Osteocyte (in vitro differentiated cells): Measurements from ENCODE around the gene NTN1. TPM values are rescaled to one million over a fixed set of nuclear protein-coding genes. Genes with fewer than 3 reads are reported as not detected.

ENCODE experiments used
- DNase-seq: peaks from one replicate; pipeline ENCODE4 v3.0.0; 2021; ENCODE audit warnings: mixed read lengths; ENCODE audit not compliant: unreplicated experiment; ENCODE audit errors: extremely low spot score
- H3K27ac Mint-ChIP-seq: one replicate; pipeline ENCODE4 v1.8.0; 2021; ENCODE audit warnings: mild to moderate bottlenecking, mixed read lengths; ENCODE audit not compliant: unreplicated experiment
- H3K27me3 Mint-ChIP-seq: one replicate; pipeline ENCODE4 v1.8.0; 2021; ENCODE audit warnings: mixed read lengths; ENCODE audit not compliant: unreplicated experiment
- H3K36me3 Mint-ChIP-seq: one replicate; pipeline ENCODE4 v1.8.0; 2021; ENCODE audit warnings: mixed read lengths; ENCODE audit not compliant: unreplicated experiment
- H3K4me1 Mint-ChIP-seq: one replicate; pipeline ENCODE4 v1.8.0; 2021; ENCODE audit warnings: mixed read lengths; ENCODE audit not compliant: unreplicated experiment
- H3K4me3 Mint-ChIP-seq: one replicate; pipeline ENCODE4 v1.8.0; 2021; ENCODE audit warnings: mild to moderate bottlenecking, moderate library complexity, mixed read lengths; ENCODE audit not compliant: unreplicated experiment
- H3K9me3 Mint-ChIP-seq: one replicate; pipeline ENCODE4 v1.8.0; 2021; ENCODE audit warnings: mixed read lengths; ENCODE audit not compliant: unreplicated experiment
- total RNA-seq: library from RNA; stranded (reverse); gene quantifications from 2 replicates; pipeline ENCODE4 v1.2.1, GENCODE V29; 2021
- TF ChIP-seq, protein P1 (sequence below): fragments of 200-600 bp; sonication (generic); IDR thresholded peaks from 2 replicates; pipeline ENCODE4 v1.5.0; 2021; ENCODE audit warnings: antibody characterized with exemption, mild to moderate bottlenecking, moderate library complexity

The NTN1 gene
- total RNA-seq, 1 donor from 2014 or later = 21.4 TPM

DNA sequence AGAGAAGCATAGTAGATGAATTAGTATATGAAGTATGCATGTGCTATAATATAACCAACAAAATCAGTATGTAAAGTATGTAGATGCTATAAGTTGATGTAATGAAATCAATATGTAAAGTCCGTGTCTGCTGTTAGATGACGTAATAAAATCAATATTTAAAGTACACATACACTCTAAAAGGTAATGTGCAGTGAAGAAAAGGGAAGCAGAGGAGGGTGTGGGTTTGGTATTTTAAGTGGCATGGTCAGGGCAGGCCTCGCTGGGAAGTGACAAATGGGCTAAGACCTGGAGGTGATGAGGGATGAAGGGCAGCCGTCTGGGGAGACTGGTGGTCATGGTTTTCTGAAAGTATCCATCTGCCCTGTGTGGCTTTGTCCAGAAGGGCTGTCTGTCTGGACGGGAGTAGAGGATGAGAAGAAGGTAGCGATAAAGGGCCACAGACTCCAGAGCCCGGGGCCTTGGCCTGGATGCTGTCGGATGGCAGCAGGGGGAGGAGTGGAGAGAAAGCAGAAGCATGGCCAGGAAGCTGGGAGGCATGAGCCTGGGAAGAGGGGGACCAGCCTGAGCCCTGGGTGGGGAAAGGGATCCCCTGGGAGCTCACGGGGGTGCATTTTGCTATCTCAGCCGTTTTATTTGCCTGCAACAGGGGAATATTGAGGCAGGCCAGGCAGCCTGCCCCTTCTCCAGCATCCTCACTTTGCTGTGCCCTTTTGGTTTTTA is 121.6 kb downstream of the NTN1 start:
- no peaks in the 10 kb centered on the region for H3K36me3 Mint-ChIP-seq

DNA sequence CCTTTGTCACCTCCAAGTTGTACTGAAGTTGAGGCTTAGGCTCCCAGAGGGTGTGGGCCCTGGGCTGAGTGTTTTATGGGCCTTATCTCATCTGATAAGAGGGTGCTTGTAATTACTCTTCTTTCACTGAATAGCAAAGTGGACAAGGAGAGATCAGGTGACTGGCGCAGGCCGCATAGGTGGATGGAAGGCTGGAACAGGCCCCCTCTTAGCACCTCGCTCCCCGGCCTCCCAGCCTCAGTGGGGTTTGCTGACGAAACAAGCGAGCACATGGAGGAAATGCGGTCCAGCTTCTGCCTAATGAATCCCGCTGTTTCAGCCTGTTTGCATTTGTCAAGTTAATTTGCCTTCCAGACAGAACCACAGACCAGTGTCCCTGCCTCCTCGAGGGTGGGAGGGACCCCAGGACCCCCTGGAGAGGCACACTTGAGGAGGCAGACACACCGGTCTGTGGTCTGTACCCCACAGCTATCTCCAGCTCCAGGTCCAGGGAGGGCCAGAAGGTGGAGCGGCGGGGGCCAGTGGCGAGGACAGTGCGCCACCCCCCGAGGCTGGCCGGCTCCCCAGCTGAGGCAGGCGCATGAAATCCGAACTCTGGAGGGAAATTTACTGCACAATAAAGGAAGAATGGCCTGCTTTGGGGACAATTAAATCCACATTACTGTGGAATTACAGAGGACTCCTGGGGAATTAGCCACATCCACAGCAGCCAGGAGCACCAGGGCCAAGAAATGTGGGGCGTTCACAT is 123.4 kb downstream of the NTN1 start:
- Mint-ChIP-seq H3K27me3 (no peaks in the 10 kb centered on the region), H3K9me3 (no peaks in the 10 kb centered on the region), H3K4me1 (peaks cover 14% of the 10 kb centered on the region), H3K4me3 (no peak overlapping the region), H3K36me3 (no peaks in the 10 kb centered on the region), H3K27ac (no peak overlapping the region)
- no peak for DNase-seq
- TF ChIP-seq, protein P1, sequence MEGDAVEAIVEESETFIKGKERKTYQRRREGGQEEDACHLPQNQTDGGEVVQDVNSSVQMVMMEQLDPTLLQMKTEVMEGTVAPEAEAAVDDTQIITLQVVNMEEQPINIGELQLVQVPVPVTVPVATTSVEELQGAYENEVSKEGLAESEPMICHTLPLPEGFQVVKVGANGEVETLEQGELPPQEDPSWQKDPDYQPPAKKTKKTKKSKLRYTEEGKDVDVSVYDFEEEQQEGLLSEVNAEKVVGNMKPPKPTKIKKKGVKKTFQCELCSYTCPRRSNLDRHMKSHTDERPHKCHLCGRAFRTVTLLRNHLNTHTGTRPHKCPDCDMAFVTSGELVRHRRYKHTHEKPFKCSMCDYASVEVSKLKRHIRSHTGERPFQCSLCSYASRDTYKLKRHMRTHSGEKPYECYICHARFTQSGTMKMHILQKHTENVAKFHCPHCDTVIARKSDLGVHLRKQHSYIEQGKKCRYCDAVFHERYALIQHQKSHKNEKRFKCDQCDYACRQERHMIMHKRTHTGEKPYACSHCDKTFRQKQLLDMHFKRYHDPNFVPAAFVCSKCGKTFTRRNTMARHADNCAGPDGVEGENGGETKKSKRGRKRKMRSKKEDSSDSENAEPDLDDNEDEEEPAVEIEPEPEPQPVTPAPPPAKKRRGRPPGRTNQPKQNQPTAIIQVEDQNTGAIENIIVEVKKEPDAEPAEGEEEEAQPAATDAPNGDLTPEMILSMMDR = no peak

More for the DNA sequence above, 121.6 kb downstream of the NTN1 start:
- Mint-ChIP-seq H3K4me1 (no peaks in the 10 kb centered on the region), H3K4me3 (no peak overlapping the region), H3K27ac (no peak overlapping the region), H3K27me3 (no peaks in the 10 kb centered on the region), H3K9me3 (no peaks in the 10 kb centered on the region)
- no peak for DNase-seq
- TF ChIP-seq, protein P1 = no peak

DNA sequence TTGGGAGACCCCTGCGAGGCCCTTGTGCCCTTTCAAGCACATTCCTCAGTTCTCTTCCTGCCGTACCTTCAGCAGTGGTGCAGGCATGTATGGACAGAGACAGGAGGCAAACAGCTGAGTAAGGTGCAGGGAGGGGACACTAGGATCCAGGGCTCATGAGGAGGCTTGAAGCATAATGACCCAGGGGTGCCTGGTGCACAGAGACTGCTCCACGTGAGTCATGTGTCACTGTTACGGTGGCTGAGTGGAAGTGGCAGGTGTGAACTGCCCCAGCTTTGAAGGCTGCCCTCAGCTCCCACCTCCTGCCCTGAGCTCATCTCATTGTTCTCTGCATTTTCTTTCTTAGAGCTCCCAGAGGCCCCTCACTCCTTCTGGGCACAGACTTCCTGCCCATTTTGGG is 124.8 kb downstream of the NTN1 start:
- TF ChIP-seq, protein P1 = no peak
- Mint-ChIP-seq H3K4me1 (peaks cover 25% of the 10 kb centered on the region), H3K4me3 (no peak overlapping the region)

DNA sequence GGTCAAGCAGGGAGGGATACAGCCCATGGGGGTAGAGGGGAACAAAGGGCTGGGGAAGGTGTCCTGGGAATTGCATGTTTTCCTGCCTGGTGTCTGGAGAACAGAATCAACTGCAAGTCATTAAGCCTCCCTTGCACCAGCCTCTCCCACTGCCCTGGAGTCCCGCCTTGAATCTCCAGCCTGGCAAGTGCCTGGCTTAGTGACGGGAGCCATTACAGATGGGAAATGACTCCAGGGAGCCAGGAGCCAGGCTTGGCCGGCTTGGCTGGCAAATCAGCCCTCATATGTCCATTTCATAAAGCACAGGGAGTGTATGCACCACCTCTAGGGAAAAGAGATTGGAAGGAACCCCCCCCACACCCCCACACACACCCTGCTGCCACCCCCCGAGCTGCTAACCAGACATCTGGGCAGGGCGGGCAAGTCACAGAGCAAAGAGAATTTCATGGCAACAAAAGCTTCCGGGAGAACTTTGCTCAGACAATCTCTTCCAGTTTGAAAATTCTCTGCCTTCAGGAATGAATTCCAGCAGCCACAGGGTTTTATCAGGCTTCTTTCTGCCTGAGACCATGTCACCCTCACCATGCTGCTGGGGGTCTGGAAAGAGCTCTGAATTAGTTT is 127.7 kb downstream of the NTN1 start:
- Mint-ChIP-seq H3K36me3 (no peaks in the 10 kb centered on the region), H3K4me3 (no peak overlapping the region), H3K4me1 (peaks cover 28% of the 10 kb centered on the region), H3K27me3 (no peaks in the 10 kb centered on the region), H3K9me3 (peaks cover 3% of the 10 kb centered on the region), H3K27ac (peak overlapping the region; percentile 31)
- TF ChIP-seq, protein P1 = no peak
- no peak for DNase-seq

More for the DNA sequence above, 124.8 kb downstream of the NTN1 start:
- Mint-ChIP-seq H3K27me3 (no peaks in the 10 kb centered on the region), H3K9me3 (no peaks in the 10 kb centered on the region), H3K36me3 (no peaks in the 10 kb centered on the region), H3K27ac (no peak overlapping the region)
- no peak for DNase-seq
